Liver (tissue), 9 donors: Measurements from ENCODE around the gene PSORS1C1. TPM values are rescaled to one million over a fixed set of nuclear protein-coding genes. Genes with fewer than 3 reads are reported as not detected.

ENCODE experiments used
- DNase-seq: peaks from one replicate; pipeline ENCODE4 v3.0.0-alpha.2; 2017; ENCODE audit warnings: low spot score
- H3K27ac ChIP-seq, 2 donors: one replicate each; pipeline ENCODE4 v1.7.0; 2013; ENCODE audit warnings: inconsistent platforms in 2 of 2, low read length in 2 of 2, control low read depth in 1 of 2, low read depth in 1 of 2, mild to moderate bottlenecking in 1 of 2
- H3K27me3 ChIP-seq, 4 donors: one replicate each; pipeline versions ENCODE4 v1.6.1 to v1.7.0; 2013; ENCODE audit warnings: low read length in 3 of 4, inconsistent platforms in 1 of 4, mild to moderate bottlenecking in 1 of 4, moderate library complexity in 1 of 4; ENCODE audit not compliant: control insufficient read depth in 4 of 4, insufficient read depth in 4 of 4
- H3K36me3 ChIP-seq, 4 donors: one replicate each; pipeline versions ENCODE4 v1.6.1 to v1.7.0; 2013; ENCODE audit warnings: low read length in 3 of 4, mild to moderate bottlenecking in 3 of 4, low read depth in 1 of 4, moderate library complexity in 1 of 4; ENCODE audit not compliant: control insufficient read depth in 4 of 4, insufficient read depth in 3 of 4
- H3K4me1 ChIP-seq, 4 donors: one replicate each; pipeline versions ENCODE4 v1.6.1 to v1.7.0; 2013; ENCODE audit warnings: low read length in 3 of 4, mild to moderate bottlenecking in 3 of 4, moderate library complexity in 1 of 4; ENCODE audit not compliant: control insufficient read depth in 4 of 4, insufficient read depth in 4 of 4
- H3K4me3 ChIP-seq, 3 donors: one replicate each; pipeline versions ENCODE4 v1.6.1 to v1.7.0; 2013; ENCODE audit warnings: low read length in 3 of 3, control low read depth in 1 of 3, low read depth in 1 of 3, mild to moderate bottlenecking in 1 of 3
- H3K9ac ChIP-seq, 2 donors: one replicate each; pipeline ENCODE4 v1.7.0; 2013; ENCODE audit warnings: low read length in 2 of 2, mild to moderate bottlenecking in 2 of 2, moderate library complexity in 2 of 2, control low read depth in 1 of 2, low read depth in 1 of 2
- H3K9me3 ChIP-seq, 4 donors: one replicate each; pipeline versions ENCODE4 v1.6.1 to v1.7.0; 2013; ENCODE audit warnings: low read length in 3 of 4; ENCODE audit not compliant: control insufficient read depth in 4 of 4
- EGR1 ChIP-seq, 2 donors: IDR thresholded peaks; 2 replicates each; pipeline ENCODE4 v1.6.1; 2016 to 2018; ENCODE audit warnings: antibody characterized with exemption in 2 of 2, low read depth in 2 of 2
- FOXA1 ChIP-seq: IDR thresholded peaks from 2 replicates; pipeline ENCODE4 v1.6.1; 2016; ENCODE audit warnings: antibody characterized with exemption
- HNF4A ChIP-seq, 2 donors: conservative IDR thresholded peaks; 2 replicates each; pipeline ENCODE4 v1.6.1; 2016; ENCODE audit warnings: antibody characterized with exemption in 2 of 2, mild to moderate bottlenecking in 2 of 2
- MAX ChIP-seq: IDR thresholded peaks from 2 replicates; pipeline ENCODE4 v1.6.1; 2016; ENCODE audit warnings: antibody characterized with exemption
- RAD21 ChIP-seq, 2 donors: IDR thresholded peaks; 2 replicates each; pipeline ENCODE4 v1.6.1; 2016; ENCODE audit warnings: antibody characterized with exemption in 2 of 2, mild to moderate bottlenecking in 2 of 2
- REST ChIP-seq: IDR thresholded peaks from 2 replicates; pipeline ENCODE4 v1.6.1; 2016; ENCODE audit warnings: antibody characterized with exemption, mild to moderate bottlenecking
- RXRA ChIP-seq, 2 donors: IDR thresholded peaks; 2 replicates each; pipeline ENCODE4 v1.6.1; 2017 to 2018; ENCODE audit warnings: antibody characterized with exemption in 2 of 2, mild to moderate bottlenecking in 1 of 2
- YY1 ChIP-seq: IDR thresholded peaks from 2 replicates; pipeline ENCODE4 v1.6.1; 2016; ENCODE audit warnings: antibody characterized with exemption, mild to moderate bottlenecking
- ZBTB33 ChIP-seq: IDR thresholded peaks from 2 replicates; pipeline ENCODE4 v1.6.1; 2016; ENCODE audit warnings: antibody characterized with exemption
- WGBS: extraction: QIAGEN DNeasy Blood & Tissue Kit; methylation state at CpG from one replicate; pipeline ENCODE4 v1.1.7; 2013; 5-methylcytosine and 5-hydroxymethylcytosine counted together
- polyA plus RNA-seq, 2 donors: library from polyadenylated mRNA; stranded (reverse) in 1 of 2; unstranded in 1 of 2; fragments of 200-250 nt in 1 of 2; fragments of >200 nt in 1 of 2; fragmentation: Nextera tagmentation in 1 of 2; extraction: Ambion mirVana in 1 of 2; gene quantifications; one replicate each; pipeline versions ENCODE4 v1.2.1 to v1.2.3, GENCODE V29; 2013 to 2015
- total RNA-seq, 2 donors: library from RNA; depleted of rRNA; stranded (reverse); fragments of >200 nt; gene quantifications; one replicate each; pipeline ENCODE4 v1.2.3, GENCODE V29; 2014
- donor health status: healthy.
- donor health status: healthy.
- donor health status: healthy.
- donor health status: healthy.
- donor health status: healthy.

Gene PSORS1C1
- total and polyA plus RNA-seq, 4 donors = under 0.01 to 0.08 TPM; not detected in 2

- TF ChIP-seq ZBTB33 (no peak), FOXA1 (no peak), RAD21 (IDR thresholded peaks at IDR 0.05) (no peak), EGR1 (IDR thresholded peaks at IDR 0.05; ENCODE audit: low read depth in 2 of 2) (no peak)
Observed at GRCh38 chr6:31092238-31092637, 22.4 kb upstream of the PSORS1C1 start (continued).

- no peak overlapping the region for H3K9ac ChIP-seq
- TF ChIP-seq MAX = no peak
- peak in 1 of 2 donors; percentile 10 for TF ChIP-seq HNF4A (conservative IDR thresholded peaks at IDR 0.05)
- H3K4me3 ChIP-seq = no peak overlapping the region
- H3K27ac ChIP-seq = no peak overlapping the region
- H3K4me1 ChIP-seq = no peaks in the 10 kb centered on the region
- no peak for DNase-seq
- H3K27me3 ChIP-seq = no peaks in the 10 kb centered on the region
- no peaks in the 10 kb centered on the region for H3K9me3 ChIP-seq
- no peaks in the 10 kb centered on the region for H3K36me3 ChIP-seq
- WGBS = 86% methylated on average over 12 of the region's 12 CpGs
Observed at GRCh38 chr6:31092769-31093505, 21.7 kb upstream of the PSORS1C1 start.

GRCh38 chr6:31094389-31094881 is 20.2 kb upstream of the PSORS1C1 start:
- TF ChIP-seq FOXA1 = no peak
- TF ChIP-seq HNF4A (conservative IDR thresholded peaks at IDR 0.05) = no peak
- TF ChIP-seq RXRA (IDR thresholded peaks at IDR 0.05) = no peak
- TF ChIP-seq EGR1 (IDR thresholded peaks at IDR 0.05; ENCODE audit: low read depth in 2 of 2) = no peak
- TF ChIP-seq YY1 = no peak
- TF ChIP-seq REST = no peak
- Histone ChIP-seq H3K4me1 (no peaks in the 10 kb centered on the region), H3K27ac (no peak overlapping the region), H3K9me3 (no peaks in the 10 kb centered on the region), H3K36me3 (no peaks in the 10 kb centered on the region), H3K9ac (no peak overlapping the region), H3K4me3 (no peak overlapping the region), H3K27me3 (no peaks in the 10 kb centered on the region)
- no peak for DNase-seq
- WGBS = 64% methylated on average over 3 of the region's 3 CpGs
